A549 (cell line): ENCODE measurements around the gene PPP2R3B.

ENCODE experiments used
- ATOH8 ChIP-seq: fragments of 250-450 bp; sonication (Bioruptor Pico); IDR thresholded peaks from 2 replicates; pipeline ENCODE4 v1.5.0; 2020; ENCODE audit warnings: low read depth, mild to moderate bottlenecking, moderate library complexity
- CHD4 ChIP-seq: fragments of 200-600 bp; sonication (generic); IDR thresholded peaks from 2 replicates; pipeline ENCODE4 v1.6.1; 2016; ENCODE audit warnings: antibody characterized with exemption, mild to moderate bottlenecking, borderline replicate concordance
- MAFK ChIP-seq: fragments of 450-650 bp; IDR thresholded peaks from 2 replicates; pipeline ENCODE4 v1.6.1; 2014; ENCODE audit not compliant: partially characterized antibody
- POLR2A ChIP-seq: IDR thresholded peaks from 2 replicates; pipeline ENCODE4 v1.6.1; 2012; ENCODE audit warnings: mild to moderate bottlenecking, low read length
- ZC3H11A ChIP-seq: fragments of 450-650 bp; IDR thresholded peaks from 2 replicates; pipeline ENCODE4 v1.6.1; 2014; ENCODE audit warnings: antibody characterized with exemption, mild to moderate bottlenecking
- TF ChIP-seq, protein P1 (sequence below): fragments of >200 bp; sonication (Bioruptor Twin); formaldehyde crosslinking; IDR thresholded peaks from 3 replicates; pipeline ENCODE4 v1.5.1; 2016

DNA sequence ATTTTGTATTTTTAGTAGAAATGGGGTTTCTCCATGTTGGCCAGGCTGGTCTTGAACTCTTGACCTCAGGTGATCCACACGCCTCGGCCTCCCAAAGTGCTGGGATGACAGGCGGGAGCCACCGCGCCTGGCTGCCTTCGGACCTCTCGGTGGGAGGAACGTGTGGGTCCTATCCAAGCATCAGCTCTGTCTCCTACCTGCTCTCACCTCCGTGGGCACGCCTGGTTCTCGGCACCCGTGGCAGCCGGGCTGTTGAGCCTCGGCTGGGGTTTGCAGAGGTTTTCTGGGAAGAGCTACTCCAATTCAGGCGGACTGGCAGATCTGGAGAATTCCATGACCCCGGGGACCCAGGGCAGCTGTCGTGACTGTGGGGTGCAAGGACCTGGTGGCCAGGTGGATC lies 23.6 kb upstream of the PPP2R3B start:
- TF ChIP-seq, protein P1, sequence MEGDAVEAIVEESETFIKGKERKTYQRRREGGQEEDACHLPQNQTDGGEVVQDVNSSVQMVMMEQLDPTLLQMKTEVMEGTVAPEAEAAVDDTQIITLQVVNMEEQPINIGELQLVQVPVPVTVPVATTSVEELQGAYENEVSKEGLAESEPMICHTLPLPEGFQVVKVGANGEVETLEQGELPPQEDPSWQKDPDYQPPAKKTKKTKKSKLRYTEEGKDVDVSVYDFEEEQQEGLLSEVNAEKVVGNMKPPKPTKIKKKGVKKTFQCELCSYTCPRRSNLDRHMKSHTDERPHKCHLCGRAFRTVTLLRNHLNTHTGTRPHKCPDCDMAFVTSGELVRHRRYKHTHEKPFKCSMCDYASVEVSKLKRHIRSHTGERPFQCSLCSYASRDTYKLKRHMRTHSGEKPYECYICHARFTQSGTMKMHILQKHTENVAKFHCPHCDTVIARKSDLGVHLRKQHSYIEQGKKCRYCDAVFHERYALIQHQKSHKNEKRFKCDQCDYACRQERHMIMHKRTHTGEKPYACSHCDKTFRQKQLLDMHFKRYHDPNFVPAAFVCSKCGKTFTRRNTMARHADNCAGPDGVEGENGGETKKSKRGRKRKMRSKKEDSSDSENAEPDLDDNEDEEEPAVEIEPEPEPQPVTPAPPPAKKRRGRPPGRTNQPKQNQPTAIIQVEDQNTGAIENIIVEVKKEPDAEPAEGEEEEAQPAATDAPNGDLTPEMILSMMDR, result no peak
- TF ChIP-seq POLR2A, result no peak
- no peak for TF ChIP-seq CHD4
- no peak for TF ChIP-seq ATOH8 (CRISPR knock-in tag)
- no peak for TF ChIP-seq ZC3H11A
- TF ChIP-seq MAFK, result no peak
